ENCODE measurements around the gene ADCY7. TPM values are rescaled to one million over a fixed set of nuclear protein-coding genes. Genes with fewer than 3 reads are reported as not detected.

ADCY7 gene
- total RNA-seq, 1 experiment from 2014 or later: 4.0 TPM

- no CpG with 5 or more reads among the region's 8 CpGs for WGBS (ENCODE audit: extremely low coverage, insufficient read length, low lambda C conversion rate)
- Histone ChIP-seq H3K23me2 (ENCODE audit: insufficient read length, low read depth, low read length, poor library complexity, severe bottlenecking) (no peaks in the 10 kb centered on the region), H4K8ac (replicated peaks; ENCODE audit: insufficient read length, low read depth, low read length) (no peak overlapping the region), H3T11ph (ENCODE audit: low read length) (no peak overlapping the region), H4K20me1 (ENCODE audit: control insufficient read depth, insufficient read depth, insufficient read length) (no peaks in the 10 kb centered on the region), H2BK15ac (ENCODE audit: low read depth, low read length) (no peak overlapping the region), H3K18ac (ENCODE audit: insufficient read length, low read depth, low read length) (no peak overlapping the region), H3K4me1 (ENCODE audit: insufficient read depth, low read length) (peaks cover 2% of the 10 kb centered on the region; the same call in 1 of the 2 replicates), H3K23ac (ENCODE audit: insufficient read length, low read depth, low read length) (no peak overlapping the region), H2BK5ac (ENCODE audit: insufficient read length, low read length) (no peak overlapping the region), H2AK5ac (ENCODE audit: insufficient read length, low read length) (no peak overlapping the region), H4K91ac (ENCODE audit: insufficient read length, low read depth, low read length) (no peak overlapping the region), H2BK20ac (ENCODE audit: low read depth, low read length, poor library complexity, severe bottlenecking) (no peak overlapping the region), H3K4ac (ENCODE audit: low read depth, low read length) (no peak overlapping the region), H3K9me3 (ENCODE audit: control insufficient read depth, low read depth, low read length) (no peaks in the 10 kb centered on the region), H3K27me3 (ENCODE audit: insufficient read depth, low read length) (no peaks in the 10 kb centered on the region), H3K56ac (ENCODE audit: insufficient read length, low read depth, low read length) (no peak overlapping the region), H3K9ac (ENCODE audit: extremely low read depth, insufficient read length, low read length) (no peak overlapping the region), H3K14ac (ENCODE audit: insufficient read depth, low read length) (no peak overlapping the region), H2BK12ac (ENCODE audit: insufficient read length, low read depth, low read length) (no peak overlapping the region), H2BK120ac (ENCODE audit: low read depth, low read length, poor library complexity, severe bottlenecking) (no peak overlapping the region), H3K4me2 (ENCODE audit: insufficient read depth, insufficient read length, low read length) (no peak overlapping the region), H4K5ac (ENCODE audit: insufficient read length, low read depth, low read length) (no peak overlapping the region), H3K79me2 (ENCODE audit: insufficient read depth, low read length) (no peaks in the 10 kb centered on the region), H3K27ac (ENCODE audit: insufficient read length, low read depth, low read length) (no peak overlapping the region), H2AFZ (ENCODE audit: low read length) (no peak overlapping the region), H3K79me1 (ENCODE audit: insufficient read depth, low read depth, low read length, poor library complexity, severe bottlenecking) (no peaks in the 10 kb centered on the region)
- Mint-ChIP-seq H3K27me3 (ENCODE audit: low read depth) (no peaks in the 10 kb centered on the region), H3K4me1 (peaks cover 6 to 28% of the 10 kb centered on the region in 2 experiments; a peak in 3 of 4 replicates), H3K9me3 (no peaks in the 10 kb centered on the region), H3K27ac (peak overlapping the region in 1 of 3 experiments; percentile 79; a peak in 1 of 7 replicates), H3K36me3 (ENCODE audit: insufficient read depth in 1 of 3, low read depth in 3 of 3) (no peaks in the 10 kb centered on the region), H3K4me3 (no peak overlapping the region)
- TF ChIP-seq CTCF (conservative IDR thresholded peaks at IDR 0.05): no peak
- DNase-seq: no peak
These were observed 840 bp downstream of the ADCY7 start for GRCh38 chr16:50267151-50267631.

All from H9 (cell line).